ENCODE data around the gene RHOXF1. TPM values are rescaled to one million over a fixed set of nuclear protein-coding genes. Genes with fewer than 3 reads are reported as not detected.

RHOXF1 gene
- total and polyA plus RNA-seq, 2 donors (not counting 3 experiments of a cell fraction or from before 2014, with no cell fraction given): not detected

GRCh38 chrX:120120223-120120622, 4.5 kb upstream of the RHOXF1 start:
- Histone ChIP-seq H3K9me1 (replicated peaks; ENCODE audit: control insufficient read depth, extremely low read depth, insufficient read depth, low read length) (no peaks in the 10 kb centered on the region), H3K4me1 (ENCODE audit: control insufficient read depth, extremely low read depth, insufficient read depth, low read length) (no peaks in the 10 kb centered on the region), H3K27me3 (ENCODE audit: control insufficient read depth in 2 of 2, insufficient read depth in 2 of 2, low read length in 2 of 2) (no peaks in the 10 kb centered on the region), H3K27ac (ENCODE audit: insufficient read depth, low read depth, low read length) (no peak overlapping the region), H3K9me3 (replicated peaks; ENCODE audit: control insufficient read depth, insufficient read depth, low read length) (no peaks in the 10 kb centered on the region), H3K4me2 (ENCODE audit: insufficient read depth, low read length) (no peak overlapping the region), H3K4me3 (replicated peaks in 1 of 3; ENCODE audit: insufficient read depth in 1 of 3, low read depth in 1 of 3, low read length in 3 of 3) (no peak overlapping the region), H2AFZ (ENCODE audit: low read depth, low read length) (no peak overlapping the region), H3K79me2 (ENCODE audit: control insufficient read depth, insufficient read depth, low read length) (no peaks in the 10 kb centered on the region), H3K9ac (replicated peaks; ENCODE audit: extremely low read depth, insufficient read depth, low read length) (no peak overlapping the region), H4K20me1 (replicated peaks; ENCODE audit: control insufficient read depth, extremely low read depth, insufficient read depth, low read length) (no peaks in the 10 kb centered on the region), H3K36me3 (ENCODE audit: control insufficient read depth in 2 of 2, extremely low read depth in 1 of 2, insufficient read depth in 2 of 2, low read length in 2 of 2) (no peaks in the 10 kb centered on the region)
- ChIA-PET POLR2A (no interaction called here), CTCF (no interaction called here)
- intact Hi-C loops (cut with micrococcal nuclease): no loop called here
- FAIRE-seq: no peak
- BruUV-seq (replicated peaks): no TSS peak
- dilution Hi-C loops (cut with MboI; ENCODE audit: extremely low pct_ligation_motif_present, low sequenced_read_pairs): no loop called here
- DNase-seq (ENCODE audit: low read depth, low spot score): no peak
- TF ChIP-seq MYC (IDR thresholded peaks at IDR 0.05; ENCODE audit: low read depth, low read length): no peak
- no peak for TF ChIP-seq CTCF (IDR thresholded peaks at IDR 0.05; ENCODE audit: extremely low read depth in 1 of 2, insufficient read depth in 1 of 2, low read depth in 1 of 2, low read length in 2 of 2)
- TF ChIP-seq POLR2A (IDR thresholded peaks at IDR 0.05; ENCODE audit: low read depth, low read length): no peak
- TF ChIP-seq GATA2 (IDR thresholded peaks at IDR 0.05; ENCODE audit: insufficient read depth, insufficient read length, low read depth, low read length): no peak
- no peak for TF ChIP-seq MAX (IDR thresholded peaks at IDR 0.05; ENCODE audit: insufficient read depth, insufficient read length)
- TF ChIP-seq POLR2AphosphoS5 (IDR thresholded peaks at IDR 0.05; ENCODE audit: insufficient read depth, low read depth, low read length): no peak
- no peak for TF ChIP-seq JUN (IDR thresholded peaks at IDR 0.05; ENCODE audit: borderline replicate concordance, insufficient read depth, insufficient read length, low read depth)
- no peak for TF ChIP-seq FOS (IDR thresholded peaks at IDR 0.05; ENCODE audit: borderline replicate concordance, insufficient read depth, low read length)
- no peak for TF ChIP-seq EZH2 (IDR thresholded peaks at IDR 0.05; ENCODE audit: borderline replicate concordance, low read depth, low read length, severe bottlenecking)
